NCI-H187 treated with DMSO at 0.1 percent for 48 hours (cell line): ENCODE measurements around the gene HIVEP3.

Experiments used
- DNase-seq: peaks from one replicate; lab custom pipeline; 2025; lab: John Stamatoyannopoulos, UW

The HIVEP3 gene

GRCh38 chr1:41665962-41666917, 252.5 kb downstream of the HIVEP3 start:
- DNase-seq: no peak

GRCh38 chr1:41664861-41665640, 253.7 kb downstream of the HIVEP3 start:
- DNase-seq: no peak

GRCh38 chr1:41663671-41664400, 254.9 kb downstream of the HIVEP3 start:
- DNase-seq: no peak

GRCh38 chr1:41662765-41663437, 255.8 kb downstream of the HIVEP3 start:
- DNase-seq: no peak

GRCh38 chr1:41662061-41662764, 256.5 kb downstream of the HIVEP3 start:
- DNase-seq: no peak

- no peak for DNase-seq
Observed at GRCh38 chr1:41661428-41662060, 257.2 kb downstream of the HIVEP3 start.

GRCh38 chr1:41660570-41661427, 257.9 kb downstream of the HIVEP3 start:
- DNase-seq: no peak

- DNase-seq: no peak
Observed at GRCh38 chr1:41659903-41660302, 258.8 kb downstream of the HIVEP3 start.

GRCh38 chr1:41659159-41659495, 259.6 kb downstream of the HIVEP3 start:
- no peak for DNase-seq

GRCh38 chr1:41658431-41659158, 260.1 kb downstream of the HIVEP3 start:
- no peak for DNase-seq

- DNase-seq: no peak
Observed at GRCh38 chr1:41657679-41658295, 260.9 kb downstream of the HIVEP3 start.

- no peak for DNase-seq
Observed at GRCh38 chr1:41656825-41657500, 261.8 kb downstream of the HIVEP3 start.

GRCh38 chr1:41656068-41656467, 262.7 kb downstream of the HIVEP3 start:
- DNase-seq: no peak

GRCh38 chr1:41655632-41656031, 263.1 kb downstream of the HIVEP3 start:
- DNase-seq: no peak

GRCh38 chr1:41653574-41653973, 265.1 kb downstream of the HIVEP3 start:
- no peak for DNase-seq

GRCh38 chr1:41652384-41653265, 266.1 kb downstream of the HIVEP3 start:
- no peak for DNase-seq
